GM13976 (cell line): ENCODE data around the gene CAP2.

ENCODE experiments used
- DNase-seq: peaks from one replicate; pipeline ENCODE4 v3.0.0; 2012; ENCODE audit warnings: low spot score
- CTCF ChIP-seq: IDR thresholded peaks from 2 replicates; pipeline ENCODE4 v1.5.1; 2012; ENCODE audit warnings: borderline replicate concordance, mild to moderate bottlenecking; ENCODE audit not compliant: insufficient read depth; ENCODE audit errors: extremely low read depth, missing control alignments, control extremely low read depth
- in situ Hi-C: fragments of 300-500 bp; cut with MboI; formaldehyde crosslinking; loops from one replicate; pipeline ENCODE4 v1.12.0; 2022; ENCODE audit warnings: low sequenced_read_pairs, mixed read lengths, inconsistent platforms; ENCODE audit not compliant: unreplicated experiment

Gene CAP2

GRCh38 chr6:17456711-17457110 is 63.3 kb downstream of the CAP2 start:
- in situ Hi-C loops: no loop called here
- no peak for TF ChIP-seq CTCF
- DNase-seq: no peak

GRCh38 chr6:17457405-17457804 is 64.0 kb downstream of the CAP2 start:
- no peak for TF ChIP-seq CTCF
- DNase-seq: no peak
- in situ Hi-C loops: no loop called here

- TF ChIP-seq CTCF: no peak
Observed at GRCh38 chr6:17457956-17458355, 64.6 kb downstream of the CAP2 start.

GRCh38 chr6:17458966-17459365 is 65.6 kb downstream of the CAP2 start:
- TF ChIP-seq CTCF: no peak
- in situ Hi-C loops: no loop called here
- no peak for DNase-seq

More at GRCh38 chr6:17457956-17458355, 64.6 kb downstream of the CAP2 start:
- DNase-seq: no peak
- in situ Hi-C loops: no loop called here

- no peak for DNase-seq
- in situ Hi-C loops: no loop called here
- TF ChIP-seq CTCF: no peak
Observed at GRCh38 chr6:17460862-17461261, 67.5 kb downstream of the CAP2 start.

GRCh38 chr6:17466147-17466546 is 72.8 kb downstream of the CAP2 start:
- DNase-seq: no peak
- TF ChIP-seq CTCF: no peak
- in situ Hi-C loops: no loop called here

GRCh38 chr6:17466707-17467106 is 73.3 kb downstream of the CAP2 start:
- in situ Hi-C loops: no loop called here
- no peak for DNase-seq
- TF ChIP-seq CTCF: no peak
